IPS DF 6.9 (cell line): ENCODE results near the gene MICAL2.

Source experiments
- DNase-seq: peaks from one replicate; pipeline ENCODE4 v3.0.0-alpha.2; 2013; ENCODE audit warnings: low read depth, low spot score
- H3K27ac ChIP-seq: one replicate; pipeline ENCODE4 v1.5.1; 2013; ENCODE audit warnings: low read length, control low read depth
- H3K27me3 ChIP-seq: 2 replicates; pipeline ENCODE4 v1.6.1; 2013; ENCODE audit warnings: mild to moderate bottlenecking, low read length; ENCODE audit not compliant: control insufficient read depth, insufficient read depth
- H3K36me3 ChIP-seq: 2 replicates; pipeline ENCODE4 v1.6.1; 2013; ENCODE audit warnings: low read length; ENCODE audit not compliant: control insufficient read depth, insufficient read depth
- H3K4me1 ChIP-seq: 2 replicates; pipeline ENCODE4 v1.6.1; 2013; ENCODE audit warnings: low read length; ENCODE audit not compliant: control insufficient read depth, insufficient read depth
- H3K4me3 ChIP-seq: 2 replicates; pipeline ENCODE4 v1.5.1; 2013; ENCODE audit warnings: mild to moderate bottlenecking, low read length
- H3K9me3 ChIP-seq: 2 replicates; pipeline ENCODE4 v1.6.1; 2013; ENCODE audit warnings: low read length, inconsistent platforms; ENCODE audit not compliant: control insufficient read depth, insufficient read depth
- WGBS: extraction: QIAGEN DNeasy Blood & Tissue Kit; methylation state at CpG from one replicate; pipeline ENCODE4 v1.1.7; 2013; ENCODE audit warnings: mixed read lengths, missing lambda C conversion rate; ENCODE audit not compliant: insufficient read length, insufficient coverage; 5-methylcytosine and 5-hydroxymethylcytosine counted together

The MICAL2 gene

GRCh38 chr11:12211331-12212065 lies 101.1 kb downstream of the MICAL2 start:
- Histone ChIP-seq H3K4me3 (no peak overlapping the region), H3K27ac (no peak overlapping the region), H3K27me3 (no peaks in the 10 kb centered on the region), H3K36me3 (no peaks in the 10 kb centered on the region), H3K4me1 (no peaks in the 10 kb centered on the region), H3K9me3 (no peaks in the 10 kb centered on the region)
- no CpG with 5 or more reads among the region's 7 CpGs for WGBS
- no peak for DNase-seq

GRCh38 chr11:12212174-12212820 lies 101.9 kb downstream of the MICAL2 start:
- H3K36me3 ChIP-seq, result no peaks in the 10 kb centered on the region
- WGBS, result no CpG with 5 or more reads among the region's 7 CpGs
- DNase-seq, result no peak
- no peak overlapping the region for H3K27ac ChIP-seq
- no peaks in the 10 kb centered on the region for H3K9me3 ChIP-seq
- H3K27me3 ChIP-seq, result no peaks in the 10 kb centered on the region
- no peaks in the 10 kb centered on the region for H3K4me1 ChIP-seq
- H3K4me3 ChIP-seq, result no peak overlapping the region

GRCh38 chr11:12212821-12213185 lies 102.4 kb downstream of the MICAL2 start:
- no peaks in the 10 kb centered on the region for H3K4me1 ChIP-seq
- no peak for DNase-seq
- no peaks in the 10 kb centered on the region for H3K36me3 ChIP-seq
- H3K9me3 ChIP-seq, result no peaks in the 10 kb centered on the region
- no peaks in the 10 kb centered on the region for H3K27me3 ChIP-seq
- H3K27ac ChIP-seq, result no peak overlapping the region
- H3K4me3 ChIP-seq, result no peak overlapping the region
- no CpG with 5 or more reads among the region's 5 CpGs for WGBS

GRCh38 chr11:12213883-12214282 lies 103.5 kb downstream of the MICAL2 start:
- no peaks in the 10 kb centered on the region for H3K9me3 ChIP-seq
- no peak overlapping the region for H3K27ac ChIP-seq
- WGBS, result no CpG with 5 or more reads among the region's 5 CpGs
- DNase-seq, result no peak
- no peak overlapping the region for H3K4me3 ChIP-seq
- H3K27me3 ChIP-seq, result no peaks in the 10 kb centered on the region
- H3K36me3 ChIP-seq, result no peaks in the 10 kb centered on the region
- H3K4me1 ChIP-seq, result no peaks in the 10 kb centered on the region

GRCh38 chr11:12214751-12215150 lies 104.4 kb downstream of the MICAL2 start:
- H3K4me1 ChIP-seq, result no peaks in the 10 kb centered on the region
- H3K36me3 ChIP-seq, result no peaks in the 10 kb centered on the region
- H3K4me3 ChIP-seq, result no peak overlapping the region
- no peak overlapping the region for H3K27ac ChIP-seq
- no peaks in the 10 kb centered on the region for H3K27me3 ChIP-seq
- DNase-seq, result no peak
- H3K9me3 ChIP-seq, result no peaks in the 10 kb centered on the region

- Histone ChIP-seq H3K36me3 (no peaks in the 10 kb centered on the region), H3K9me3 (no peaks in the 10 kb centered on the region), H3K27me3 (no peaks in the 10 kb centered on the region), H3K27ac (no peak overlapping the region), H3K4me1 (no peaks in the 10 kb centered on the region), H3K4me3 (no peak overlapping the region)
- no CpG with 5 or more reads among the region's 9 CpGs for WGBS
- DNase-seq, result no peak
Observed at GRCh38 chr11:12215181-12215593, 104.8 kb downstream of the MICAL2 start.

GRCh38 chr11:12216041-12216451 lies 105.7 kb downstream of the MICAL2 start:
- no peaks in the 10 kb centered on the region for H3K9me3 ChIP-seq
- no peaks in the 10 kb centered on the region for H3K36me3 ChIP-seq
- no peak for DNase-seq
- no peaks in the 10 kb centered on the region for H3K27me3 ChIP-seq
- no peaks in the 10 kb centered on the region for H3K4me1 ChIP-seq
- no CpG with 5 or more reads among the region's 10 CpGs for WGBS
- H3K27ac ChIP-seq, result no peak overlapping the region
- H3K4me3 ChIP-seq, result no peak overlapping the region

- H3K9me3 ChIP-seq, result no peaks in the 10 kb centered on the region
- no peak overlapping the region for H3K27ac ChIP-seq
- no peak overlapping the region for H3K4me3 ChIP-seq
- H3K36me3 ChIP-seq, result no peaks in the 10 kb centered on the region
- no peaks in the 10 kb centered on the region for H3K4me1 ChIP-seq
- no peak for DNase-seq
- WGBS, result no CpG with 5 or more reads among the region's 10 CpGs
- no peaks in the 10 kb centered on the region for H3K27me3 ChIP-seq
Observed at GRCh38 chr11:12216671-12217374, 106.4 kb downstream of the MICAL2 start.

- H3K9me3 ChIP-seq, result no peaks in the 10 kb centered on the region
- no peaks in the 10 kb centered on the region for H3K4me1 ChIP-seq
- H3K36me3 ChIP-seq, result no peaks in the 10 kb centered on the region
Observed at GRCh38 chr11:12217879-12218278, 107.5 kb downstream of the MICAL2 start.

GRCh38 chr11:12218909-12219308 lies 108.5 kb downstream of the MICAL2 start:
- Histone ChIP-seq H3K36me3 (no peaks in the 10 kb centered on the region), H3K4me3 (no peak overlapping the region), H3K9me3 (no peaks in the 10 kb centered on the region), H3K4me1 (no peaks in the 10 kb centered on the region), H3K27me3 (no peaks in the 10 kb centered on the region), H3K27ac (no peak overlapping the region)
- WGBS, result no CpG with 5 or more reads among the region's 4 CpGs
- DNase-seq, result no peak

More at GRCh38 chr11:12217879-12218278, 107.5 kb downstream of the MICAL2 start:
- H3K4me3 ChIP-seq, result no peak overlapping the region
- no peak overlapping the region for H3K27ac ChIP-seq
- WGBS, result no CpG with 5 or more reads among the region's 4 CpGs
- H3K27me3 ChIP-seq, result no peaks in the 10 kb centered on the region
- no peak for DNase-seq
